IMR-90 (cell line): ENCODE results near the gene LCP1. TPM values are rescaled to one million over a fixed set of nuclear protein-coding genes. Genes with fewer than 3 reads are reported as not detected.
A peak's percentile ranks its signal among the peaks of the same experiment; 100 is the strongest.

Experiments
- ATAC-seq: fragments of 200-7000 bp; cut with Tn5 transposase; 2 replicates; pipeline ENCODE4 v1.9.1; 2020; ENCODE audit warnings: low read depth, mild to moderate bottlenecking, moderate library complexity
- BruUV-seq: library from RNA; stranded (reverse); fragments of 400-500 nt; replicated peaks from 2 replicates; lab custom pipeline; 2021; lab: Mats Ljungman, UMichigan
- CTCF ChIA-PET: fragments of 300-600 bp; formaldehyde crosslinking; extraction: SDS; loops from one replicate; lab custom pipeline; 2021; ENCODE audit warnings: antibody characterized with exemption; lab: Yijun Ruan, JAX
- POLR2A ChIA-PET: fragments of 300-600 bp; sonication (Branson Sonifier 250); formaldehyde crosslinking; loops from one replicate; lab custom pipeline; 2022; ENCODE audit warnings: antibody characterized with exemption; ENCODE audit not compliant: unreplicated experiment; lab: Charles Lee
- DNase-seq: peaks from one replicate; pipeline ENCODE4 v3.0.0; 2013
- H2AFZ ChIP-seq: replicated peaks from 2 replicates; pipeline ENCODE3; 2013; ENCODE audit warnings: low read length, mild to moderate bottlenecking; ENCODE audit not compliant: poor library complexity
- H2AK5ac ChIP-seq: 2 replicates; pipeline ENCODE4 v1.6.1; 2013; ENCODE audit warnings: low read depth, low read length, inconsistent platforms
- H2AK9ac ChIP-seq: replicated peaks from 2 replicates; pipeline ENCODE3; 2013; ENCODE audit warnings: mild to moderate bottlenecking, low read depth, low read length, moderate library complexity; ENCODE audit not compliant: poor library complexity
- H2BK120ac ChIP-seq: 2 replicates; pipeline ENCODE4 v1.6.1; 2013; ENCODE audit warnings: low read depth, low read length, inconsistent platforms
- H2BK15ac ChIP-seq: 3 replicates; pipeline ENCODE4 v1.6.1; 2013; ENCODE audit warnings: low read depth, low read length, inconsistent platforms
- H2BK20ac ChIP-seq: 2 replicates; pipeline ENCODE4 v1.6.1; 2013; ENCODE audit warnings: low read depth, mild to moderate bottlenecking, inconsistent platforms, low read length, moderate library complexity
- H2BK5ac ChIP-seq: 2 replicates; pipeline ENCODE4 v1.6.1; 2013; ENCODE audit warnings: mild to moderate bottlenecking, low read depth, low read length, inconsistent platforms; ENCODE audit not compliant: poor library complexity, severe bottlenecking
- H3K14ac ChIP-seq: replicated peaks from 2 replicates; pipeline ENCODE4 v1.6.1; 2013; ENCODE audit warnings: low read depth, low read length, inconsistent platforms
- H3K18ac ChIP-seq: 2 replicates; pipeline ENCODE4 v1.6.1; 2013; ENCODE audit warnings: low read depth, low read length, control low read depth
- H3K23ac ChIP-seq: 2 replicates; pipeline ENCODE4 v1.6.1; 2013; ENCODE audit warnings: low read depth, low read length, inconsistent platforms
- H3K27ac ChIP-seq: 2 replicates; pipeline ENCODE4 v1.5.1; 2013; ENCODE audit warnings: mild to moderate bottlenecking, control low read depth, low read length; ENCODE audit not compliant: insufficient read depth
- H3K27me3 ChIP-seq: 2 replicates; pipeline ENCODE4 v1.6.1; 2013; ENCODE audit warnings: low read length; ENCODE audit not compliant: control insufficient read depth, insufficient read depth
- H3K36me3 ChIP-seq: 2 replicates; pipeline ENCODE4 v1.6.1; 2013; ENCODE audit warnings: low read length, mixed read lengths; ENCODE audit not compliant: control insufficient read depth, insufficient read depth
- H3K4ac ChIP-seq: 2 replicates; pipeline ENCODE4 v1.6.1; 2013; ENCODE audit warnings: low read depth, low read length, inconsistent platforms
- H3K4me1 ChIP-seq: 2 replicates; pipeline ENCODE4 v1.6.1; 2013; ENCODE audit warnings: low read length, mixed read lengths; ENCODE audit not compliant: control insufficient read depth, insufficient read depth
- H3K4me2 ChIP-seq: 2 replicates; pipeline ENCODE4 v1.6.1; 2013; ENCODE audit warnings: low read depth, mild to moderate bottlenecking, control low read depth, low read length, moderate library complexity
- H3K4me3 ChIP-seq: 2 replicates; pipeline ENCODE4 v1.5.1; 2013; ENCODE audit warnings: low read depth, mild to moderate bottlenecking, control low read depth, low read length, moderate library complexity; ENCODE audit not compliant: insufficient read depth
- H3K56ac ChIP-seq: 2 replicates; pipeline ENCODE4 v1.6.1; 2013; ENCODE audit warnings: low read length, inconsistent platforms; ENCODE audit not compliant: insufficient read depth; ENCODE audit errors: extremely low read depth
- H3K79me1 ChIP-seq, 2 experiments: 2 replicates each; pipeline ENCODE4 v1.6.1; 2013; ENCODE audit warnings: low read length in 2 of 2, inconsistent platforms in 1 of 2, low read depth in 1 of 2
- H3K9ac ChIP-seq: 2 replicates; pipeline ENCODE4 v1.6.1; 2013; ENCODE audit warnings: low read depth, low read length, control low read depth
- H3K9me1 ChIP-seq: 2 replicates; pipeline ENCODE4 v1.6.1; 2013; ENCODE audit warnings: low read length, inconsistent platforms; ENCODE audit not compliant: insufficient read depth
- H3K9me3 ChIP-seq: 2 replicates; pipeline ENCODE4 v1.6.1; 2013; ENCODE audit warnings: low read length; ENCODE audit not compliant: control insufficient read depth, insufficient read depth
- H4K20me1 ChIP-seq: 2 replicates; pipeline ENCODE4 v1.6.1; 2013; ENCODE audit warnings: low read length, inconsistent platforms; ENCODE audit not compliant: insufficient read depth
- H4K5ac ChIP-seq: 2 replicates; pipeline ENCODE4 v1.6.1; 2013; ENCODE audit warnings: mild to moderate bottlenecking, low read depth, low read length, control low read depth
- H4K8ac ChIP-seq, 2 experiments: 2 replicates each; pipeline ENCODE4 v1.6.1; 2013; ENCODE audit warnings: low read depth in 2 of 2, low read length in 2 of 2, control low read depth in 1 of 2, inconsistent platforms in 1 of 2
- H4K91ac ChIP-seq: 2 replicates; pipeline ENCODE4 v1.6.1; 2013; ENCODE audit warnings: low read depth, low read length, inconsistent platforms; ENCODE audit not compliant: insufficient read depth
- BHLHE40 ChIP-seq: fragments of 150-350 bp; IDR thresholded peaks from 2 replicates; pipeline ENCODE4 v1.6.1; 2016; ENCODE audit warnings: mild to moderate bottlenecking, low read depth, low read length
- CEBPB ChIP-seq: IDR thresholded peaks from 2 replicates; pipeline ENCODE4 v1.6.1; 2012; ENCODE audit warnings: low read depth, low read length, improper control_type of control experiment
- CHD1 ChIP-seq: IDR thresholded peaks from 2 replicates; pipeline ENCODE4 v1.6.1; 2012; ENCODE audit warnings: low read depth, low read length, improper control_type of control experiment
- ELK1 ChIP-seq: fragments of 150-350 bp; IDR thresholded peaks from 2 replicates; pipeline ENCODE4 v1.6.1; 2016; ENCODE audit warnings: low read depth, mild to moderate bottlenecking, low read length, moderate library complexity, borderline replicate concordance
- FOS ChIP-seq: fragments of 150-350 bp; IDR thresholded peaks from 2 replicates; pipeline ENCODE4 v1.6.1; 2016; ENCODE audit warnings: low read depth, low read length
- MAFK ChIP-seq: IDR thresholded peaks from 2 replicates; pipeline ENCODE4 v1.6.1; 2012; ENCODE audit warnings: low read depth, low read length, improper control_type of control experiment
- MAZ ChIP-seq: IDR thresholded peaks from 2 replicates; pipeline ENCODE4 v1.6.1; 2012; ENCODE audit warnings: low read depth, mild to moderate bottlenecking, low read length, improper control_type of control experiment, moderate library complexity, borderline replicate concordance
- MXI1 ChIP-seq: IDR thresholded peaks from 2 replicates; pipeline ENCODE4 v1.6.1; 2012; ENCODE audit warnings: low read depth, mild to moderate bottlenecking, low read length, moderate library complexity, borderline replicate concordance
- NFE2L2 ChIP-seq: fragments of 150-350 bp; IDR thresholded peaks from 2 replicates; pipeline ENCODE4 v1.6.1; 2016; ENCODE audit warnings: low read depth, mild to moderate bottlenecking, low read length
- POLR2A ChIP-seq: IDR thresholded peaks from 2 replicates; pipeline ENCODE4 v1.6.1; 2012; ENCODE audit warnings: mild to moderate bottlenecking, low read depth, low read length
- RAD21 ChIP-seq: IDR thresholded peaks from 2 replicates; pipeline ENCODE4 v1.6.1; 2012; ENCODE audit warnings: low read length, improper control_type of control experiment
- RCOR1 ChIP-seq: IDR thresholded peaks from 2 replicates; pipeline ENCODE4 v1.6.1; 2012; ENCODE audit warnings: mild to moderate bottlenecking, low read length, improper control_type of control experiment; ENCODE audit not compliant: insufficient replicate concordance
- RFX5 ChIP-seq: IDR thresholded peaks from 2 replicates; pipeline ENCODE4 v1.8.0; 2012; ENCODE audit warnings: low read depth, mild to moderate bottlenecking, low read length, moderate library complexity
- SMC3 ChIP-seq: fragments of 150-350 bp; IDR thresholded peaks from 2 replicates; pipeline ENCODE4 v1.6.1; 2016; ENCODE audit warnings: low read depth, mild to moderate bottlenecking, antibody characterized with exemption, low read length, moderate library complexity
- USF2 ChIP-seq: fragments of 150-350 bp; IDR thresholded peaks from 2 replicates; pipeline ENCODE4 v1.6.1; 2017; ENCODE audit warnings: mild to moderate bottlenecking, antibody characterized with exemption, low read length, low read depth
- WGBS, 2 experiments: methylation state at CpG; one replicate each; pipeline versions ENCODE4 v1.1.5 to v1.1.7; 2013; ENCODE audit warnings: missing lambda C conversion rate in 2 of 2; ENCODE audit not compliant: insufficient read length in 1 of 2; ENCODE audit errors: extremely low coverage in 2 of 2; 5-methylcytosine and 5-hydroxymethylcytosine counted together
- dilution Hi-C: fragments of 300-500 bp; cut with HindIII; formaldehyde crosslinking; loops from one replicate; pipeline ENCODE4 v1.14.3; 2018; ENCODE audit warnings: low sequenced_read_pairs; ENCODE audit not compliant: unreplicated experiment
- in situ Hi-C: fragments of 300-500 bp; cut with MboI; formaldehyde crosslinking; loops from 3 replicates; pipeline ENCODE4 v1.14.3; 2019; ENCODE audit warnings: low sequenced_read_pairs, inconsistent platforms, mixed read lengths
- intact Hi-C: fragments of 100-400 bp; cut with micrococcal nuclease; formaldehyde crosslinking; loops from 2 replicates; pipeline ENCODE4 v1.10.0; 2022
- polyA plus RNA-seq, 3 experiments: library from polyadenylated mRNA; depleted of rRNA; stranded (reverse); fragments of >200 nt; gene quantifications; 2 replicates each; pipeline ENCODE4 v1.2.3, GENCODE V29; 2012; ENCODE audit warnings: low replicate concordance in 1 of 3
- total RNA-seq: library from RNA; depleted of rRNA; stranded (reverse); fragments of >200 nt; gene quantifications from 2 replicates; pipeline ENCODE4 v1.2.3, GENCODE V29; 2012

The LCP1 gene
- total and polyA plus RNA-seq, 2 of the 4 experiments (the other 2 are of a cell fraction): not detected

GRCh38 chr13:46126552-46127357 is 55.2 kb downstream of the LCP1 start:
- Histone ChIP-seq H3K27ac (no peak overlapping the region), H3K9ac (no peak overlapping the region), H3K9me1 (no peaks in the 10 kb centered on the region), H2BK20ac (no peak overlapping the region), H3K18ac (no peak overlapping the region), H2AK9ac (no peak overlapping the region), H4K8ac (no peak overlapping the region), H2AFZ (no peak overlapping the region), H2BK120ac (no peak overlapping the region), H4K5ac (no peak overlapping the region), H4K20me1 (no peaks in the 10 kb centered on the region), H3K4me3 (no peak overlapping the region), H3K14ac (no peak overlapping the region), H3K27me3 (peaks cover 14% of the 10 kb centered on the region), H2BK15ac (no peak overlapping the region), H3K56ac (no peak overlapping the region), H3K4me1 (no peaks in the 10 kb centered on the region), H2BK5ac (no peak overlapping the region), H3K4me2 (no peak overlapping the region), H3K79me1 (no peaks in the 10 kb centered on the region), H4K91ac (no peak overlapping the region), H3K4ac (no peak overlapping the region), H3K9me3 (no peaks in the 10 kb centered on the region), H3K23ac (no peak overlapping the region), H2AK5ac (no peak overlapping the region), H3K36me3 (no peaks in the 10 kb centered on the region)
- in situ Hi-C loops: loop anchor here (10.0 kb wide), 1 partner anchor 502 kb away; no protein-coding TSS in a partner anchor
- intact Hi-C loops: loop anchor here (1.0 to 2.0 kb wide), 4 partner anchors 201 to 615 kb away; no protein-coding TSS in a partner anchor
- DNase-seq: peak; percentile 68
- peak; percentile 100 for ATAC-seq
- dilution Hi-C loops: no loop called here
- POLR2A ChIA-PET: no interaction called here
- no TSS peak for BruUV-seq
- WGBS, 2 experiments: no CpG with 5 or more reads among the region's 6 CpGs
- CTCF ChIA-PET: interaction anchor here (0.6 to 1.6 kb wide), 10 partner anchors 8 to 514 kb away, joined by 3 to 9 read pairs (median 4); no protein-coding TSS in a partner anchor
- no peak for TF ChIP-seq CHD1
- TF ChIP-seq SMC3: peak; percentile 65
- TF ChIP-seq NFE2L2: no peak
- TF ChIP-seq BHLHE40: no peak
- no peak for TF ChIP-seq CEBPB
- TF ChIP-seq POLR2A: no peak
- TF ChIP-seq ELK1: no peak
- TF ChIP-seq USF2: no peak
- TF ChIP-seq RFX5: no peak
- TF ChIP-seq RAD21: peak; percentile 81
- TF ChIP-seq MAZ: no peak
- no peak for TF ChIP-seq MXI1
- no peak for TF ChIP-seq MAFK
- no peak for TF ChIP-seq RCOR1
- TF ChIP-seq FOS: no peak
